ENCODE measurements around the gene GPR82. TPM values are rescaled to one million over a fixed set of nuclear protein-coding genes. Genes with fewer than 3 reads are reported as not detected.

The GPR82 gene
- total and polyA plus RNA-seq, 10 of the 15 experiments (the other 5 are each of a cell fraction or from before 2014, with no cell fraction given), result 0.23 to 1.7 (median 0.56) TPM

DNA sequence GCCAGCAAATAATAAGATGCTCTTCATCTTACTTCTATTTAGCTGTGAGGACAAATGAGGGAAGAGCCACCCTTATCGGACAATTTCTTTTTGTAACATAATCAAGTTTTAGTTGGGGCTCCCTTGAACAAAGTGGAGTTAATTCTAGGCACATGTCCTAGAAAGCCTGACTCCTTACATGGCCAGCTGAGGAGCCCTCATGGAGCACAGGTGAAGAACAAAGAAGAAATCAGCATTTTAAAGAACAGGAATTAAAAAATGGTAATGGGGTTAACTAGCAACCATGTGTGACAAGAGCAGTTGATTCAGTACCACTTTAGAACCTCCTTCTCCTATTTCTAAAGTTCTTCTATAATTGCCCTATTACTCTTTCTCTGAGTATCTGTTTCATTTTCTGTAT is 15.9 kb downstream of the GPR82 start:
- H3K9ac ChIP-seq (ENCODE audit: control insufficient read depth, insufficient read depth, low read length), result no peak overlapping the region
- BruUV-seq (replicated peaks), result no TSS peak
- ChIA-PET SMC1A (ENCODE audit: uncharacterized antibody, unreplicated experiment) (interaction anchor here (0.6 to 0.8 kb wide), 2 partner anchors 482 to 560 kb away, joined by 3 read pairs; no protein-coding TSS in a partner anchor), RAD21 (ENCODE audit: unreplicated experiment) (no interaction called here), CTCF (interaction anchor here (0.9 to 2.3 kb wide), 4 partner anchors 19 to 259 kb away, joined by 3 to 6 read pairs (median 3); no protein-coding TSS in a partner anchor), POLR2A (no interaction called here)
- H3K4me3 ChIP-seq, result no peak overlapping the region
- no peaks in the 10 kb centered on the region for H3K27me3 ChIP-seq (replicated peaks in 1 of 2; ENCODE audit: control insufficient read depth in 2 of 2, insufficient read depth in 2 of 2, low read length in 1 of 2)
- ATAC-seq (no peak), DNase-seq (ENCODE audit: low read depth, low spot score) (no peak), FAIRE-seq (no peak)
- intact Hi-C loops (cut with micrococcal nuclease; ENCODE audit: unreplicated experiment), result loop anchor here (10.0 kb wide), 1 partner anchor 405 kb away; the partner anchor contains the start of gene DDX3X
- H3K36me3 ChIP-seq (ENCODE audit: control insufficient read depth in 2 of 2, insufficient read depth in 2 of 2, low read length in 1 of 2), result no peaks in the 10 kb centered on the region
- 42% methylated on average over 1 of the region's 1 CpG for WGBS (ENCODE audit: insufficient coverage, insufficient replicate concordance, low lambda C conversion rate, missing lambda C conversion rate)
- in situ Hi-C loops (cut with MboI), result no loop called here
- no peaks in the 10 kb centered on the region for H4K20me1 ChIP-seq (ENCODE audit: control insufficient read depth, insufficient read depth)
- no peaks in the 10 kb centered on the region for H3K9me3 ChIP-seq (replicated peaks; ENCODE audit: control insufficient read depth, insufficient read depth, low read length)
- H3K27ac ChIP-seq (ENCODE audit: control insufficient read depth, insufficient read depth), result no peak overlapping the region
- no peaks in the 10 kb centered on the region for H3K79me2 ChIP-seq (ENCODE audit: control insufficient read depth, insufficient read depth, low read length)
- no peak overlapping the region for H3K4me2 ChIP-seq (ENCODE audit: control insufficient read depth, insufficient read depth)
- H2AFZ ChIP-seq (ENCODE audit: control insufficient read depth, low read depth, low read length), result no peak overlapping the region
- peaks cover 1% of the 10 kb centered on the region; the same call in 1 of the 2 replicates for H3K4me1 ChIP-seq (ENCODE audit: control insufficient read depth, insufficient read depth, low read length)
- TF ChIP-seq EGR1 (IDR thresholded peaks at IDR 0.05; ENCODE audit: borderline replicate concordance in 1 of 2, low read depth in 2 of 2, low read length in 2 of 2) (no peak), KDM1A (IDR thresholded peaks at IDR 0.05; ENCODE audit: borderline replicate concordance) (no peak), BHLHE40 (IDR thresholded peaks at IDR 0.05; ENCODE audit: borderline replicate concordance in 1 of 2, low read depth in 2 of 2, low read length in 1 of 2) (no peak), NFYB (IDR thresholded peaks at IDR 0.05; ENCODE audit: insufficient read depth, low read depth, low read length) (no peak), MTA3 (IDR thresholded peaks at IDR 0.05; ENCODE audit: borderline replicate concordance, low read length) (no peak), RAD51 (IDR thresholded peaks at IDR 0.05) (no peak), MEF2A (IDR thresholded peaks at IDR 0.05; ENCODE audit: insufficient read depth, low read depth, low read length) (no peak), STAT3 (IDR thresholded peaks at IDR 0.05; ENCODE audit: low read depth, low read length) (no peak), NRF1 (conservative IDR thresholded peaks at IDR 0.05; ENCODE audit: low read depth, low read length) (no peak), CBX3 (IDR thresholded peaks at IDR 0.05; ENCODE audit: borderline replicate concordance, low read depth) (no peak), EP300 (IDR thresholded peaks at IDR 0.05; ENCODE audit: borderline replicate concordance in 1 of 2, control insufficient read depth in 1 of 2, low read depth in 2 of 2, low read length in 2 of 2) (no peak)
- TF ChIP-seq, protein P1, sequence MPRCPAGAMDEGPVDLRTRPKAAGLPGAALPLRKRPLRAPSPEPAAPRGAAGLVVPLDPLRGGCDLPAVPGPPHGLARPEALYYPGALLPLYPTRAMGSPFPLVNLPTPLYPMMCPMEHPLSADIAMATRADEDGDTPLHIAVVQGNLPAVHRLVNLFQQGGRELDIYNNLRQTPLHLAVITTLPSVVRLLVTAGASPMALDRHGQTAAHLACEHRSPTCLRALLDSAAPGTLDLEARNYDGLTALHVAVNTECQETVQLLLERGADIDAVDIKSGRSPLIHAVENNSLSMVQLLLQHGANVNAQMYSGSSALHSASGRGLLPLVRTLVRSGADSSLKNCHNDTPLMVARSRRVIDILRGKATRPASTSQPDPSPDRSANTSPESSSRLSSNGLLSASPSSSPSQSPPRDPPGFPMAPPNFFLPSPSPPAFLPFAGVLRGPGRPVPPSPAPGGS (IDR thresholded peaks at IDR 0.05; ENCODE audit: borderline replicate concordance, insufficient read depth, low read depth, low read length, poor library complexity, severe bottlenecking), result no peak
- TF ChIP-seq, protein P2, sequence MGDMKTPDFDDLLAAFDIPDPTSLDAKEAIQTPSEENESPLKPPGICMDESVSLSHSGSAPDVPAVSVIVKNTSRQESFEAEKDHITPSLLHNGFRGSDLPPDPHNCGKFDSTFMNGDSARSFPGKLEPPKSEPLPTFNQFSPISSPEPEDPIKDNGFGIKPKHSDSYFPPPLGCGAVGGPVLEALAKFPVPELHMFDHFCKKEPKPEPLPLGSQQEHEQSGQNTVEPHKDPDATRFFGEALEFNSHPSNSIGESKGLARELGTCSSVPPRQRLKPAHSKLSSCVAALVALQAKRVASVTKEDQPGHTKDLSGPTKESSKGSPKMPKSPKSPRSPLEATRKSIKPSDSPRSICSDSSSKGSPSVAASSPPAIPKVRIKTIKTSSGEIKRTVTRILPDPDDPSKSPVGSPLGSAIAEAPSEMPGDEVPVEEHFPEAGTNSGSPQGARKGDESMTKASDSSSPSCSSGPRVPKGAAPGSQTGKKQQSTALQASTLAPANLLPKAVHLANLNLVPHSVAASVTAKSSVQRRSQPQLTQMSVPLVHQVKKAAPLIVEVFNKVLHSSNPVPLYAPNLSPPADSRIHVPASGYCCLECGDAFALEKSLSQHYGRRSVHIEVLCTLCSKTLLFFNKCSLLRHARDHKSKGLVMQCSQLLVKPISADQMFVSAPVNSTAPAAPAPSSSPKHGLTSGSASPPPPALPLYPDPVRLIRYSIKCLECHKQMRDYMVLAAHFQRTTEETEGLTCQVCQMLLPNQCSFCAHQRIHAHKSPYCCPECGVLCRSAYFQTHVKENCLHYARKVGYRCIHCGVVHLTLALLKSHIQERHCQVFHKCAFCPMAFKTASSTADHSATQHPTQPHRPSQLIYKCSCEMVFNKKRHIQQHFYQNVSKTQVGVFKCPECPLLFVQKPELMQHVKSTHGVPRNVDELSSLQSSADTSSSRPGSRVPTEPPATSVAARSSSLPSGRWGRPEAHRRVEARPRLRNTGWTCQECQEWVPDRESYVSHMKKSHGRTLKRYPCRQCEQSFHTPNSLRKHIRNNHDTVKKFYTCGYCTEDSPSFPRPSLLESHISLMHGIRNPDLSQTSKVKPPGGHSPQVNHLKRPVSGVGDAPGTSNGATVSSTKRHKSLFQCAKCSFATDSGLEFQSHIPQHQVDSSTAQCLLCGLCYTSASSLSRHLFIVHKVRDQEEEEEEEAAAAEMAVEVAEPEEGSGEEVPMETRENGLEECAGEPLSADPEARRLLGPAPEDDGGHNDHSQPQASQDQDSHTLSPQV (IDR thresholded peaks at IDR 0.05), result no peak
- TF ChIP-seq, protein P3, sequence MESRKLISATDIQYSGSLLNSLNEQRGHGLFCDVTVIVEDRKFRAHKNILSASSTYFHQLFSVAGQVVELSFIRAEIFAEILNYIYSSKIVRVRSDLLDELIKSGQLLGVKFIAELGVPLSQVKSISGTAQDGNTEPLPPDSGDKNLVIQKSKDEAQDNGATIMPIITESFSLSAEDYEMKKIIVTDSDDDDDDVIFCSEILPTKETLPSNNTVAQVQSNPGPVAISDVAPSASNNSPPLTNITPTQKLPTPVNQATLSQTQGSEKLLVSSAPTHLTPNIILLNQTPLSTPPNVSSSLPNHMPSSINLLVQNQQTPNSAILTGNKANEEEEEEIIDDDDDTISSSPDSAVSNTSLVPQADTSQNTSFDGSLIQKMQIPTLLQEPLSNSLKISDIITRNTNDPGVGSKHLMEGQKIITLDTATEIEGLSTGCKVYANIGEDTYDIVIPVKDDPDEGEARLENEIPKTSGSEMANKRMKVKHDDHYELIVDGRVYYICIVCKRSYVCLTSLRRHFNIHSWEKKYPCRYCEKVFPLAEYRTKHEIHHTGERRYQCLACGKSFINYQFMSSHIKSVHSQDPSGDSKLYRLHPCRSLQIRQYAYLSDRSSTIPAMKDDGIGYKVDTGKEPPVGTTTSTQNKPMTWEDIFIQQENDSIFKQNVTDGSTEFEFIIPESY (IDR thresholded peaks at IDR 0.05), result no peak

Data from GM12878 (cell line).